CD14-positive monocyte (primary cell): ENCODE results near the gene PAM16. TPM values are rescaled to one million over a fixed set of nuclear protein-coding genes. Genes with fewer than 3 reads are reported as not detected.

ENCODE experiments used
- DNase-seq, 3 donors: peaks; one replicate each; pipeline ENCODE4 v3.0.0-alpha.2; 2011 to 2022
- H2AFZ ChIP-seq: 2 replicates; pipeline ENCODE4 v1.6.0; 2012; ENCODE audit warnings: mild to moderate bottlenecking, low read depth, low read length, inconsistent platforms; ENCODE audit not compliant: insufficient read depth, poor library complexity, severe bottlenecking
- H3K27ac ChIP-seq, 2 donors: 1 replicate in 1 of 2; 2 replicates in 1 of 2; pipeline ENCODE4 v1.5.1; 2012 to 2013; ENCODE audit warnings: low read length in 2 of 2, control low read depth in 1 of 2, inconsistent platforms in 1 of 2, low read depth in 1 of 2, mild to moderate bottlenecking in 1 of 2
- H3K27me3 ChIP-seq, 2 donors: one replicate each; pipeline versions ENCODE4 v1.6.0 to v1.6.1; 2011 to 2013; ENCODE audit warnings: low read length in 2 of 2; ENCODE audit not compliant: control insufficient read depth in 2 of 2, insufficient read depth in 2 of 2
- H3K36me3 ChIP-seq, 2 donors: replicated peaks in 1 of 2; 1 replicate in 1 of 2; 2 replicates in 1 of 2; pipeline versions ENCODE4 v1.5.1 to v1.6.1; 2012 to 2013; ENCODE audit warnings: low read length in 2 of 2, control low read depth in 1 of 2, inconsistent platforms in 1 of 2, mild to moderate bottlenecking in 1 of 2; ENCODE audit not compliant: insufficient read depth in 2 of 2, control insufficient read depth in 1 of 2
- H3K4me1 ChIP-seq, 2 donors: 1 replicate in 1 of 2; 2 replicates in 1 of 2; pipeline versions ENCODE4 v1.5.1 to v1.6.1; 2012 to 2013; ENCODE audit warnings: low read length in 2 of 2, control low read depth in 1 of 2, inconsistent platforms in 1 of 2, mild to moderate bottlenecking in 1 of 2, moderate library complexity in 1 of 2; ENCODE audit not compliant: insufficient read depth in 2 of 2, control insufficient read depth in 1 of 2
- H3K4me2 ChIP-seq: replicated peaks from 2 replicates; pipeline ENCODE3; 2012; ENCODE audit warnings: low read length, moderate library complexity, mild to moderate bottlenecking; ENCODE audit not compliant: poor library complexity, severe bottlenecking; ENCODE audit errors: extremely low read depth
- H3K4me3 ChIP-seq, 3 experiments: fragments of 200-600 bp in 1 of 3; sonication (generic) in 1 of 3; replicated peaks in 1 of 3; 1 replicate in 2 of 3; 2 replicates in 1 of 3; pipeline ENCODE4 v1.5.1; 2011 to 2013; ENCODE audit warnings: low read length in 3 of 3, mild to moderate bottlenecking in 3 of 3, control low read depth in 2 of 3, low read depth in 2 of 3, inconsistent platforms in 1 of 3, moderate library complexity in 1 of 3
- H3K79me2 ChIP-seq: 2 replicates; pipeline ENCODE4 v1.6.0; 2012; ENCODE audit warnings: mild to moderate bottlenecking, control low read depth, inconsistent platforms, low read length, moderate library complexity; ENCODE audit not compliant: insufficient read depth
- H3K9ac ChIP-seq: 2 replicates; pipeline ENCODE4 v1.6.0; 2017; ENCODE audit warnings: low read length, mild to moderate bottlenecking; ENCODE audit not compliant: insufficient read depth, poor library complexity, severe bottlenecking
- H3K9me3 ChIP-seq, 2 donors: replicated peaks in 1 of 2; 1 replicate in 1 of 2; 2 replicates in 1 of 2; pipeline versions ENCODE4 v1.5.1 to v1.6.1; 2012 to 2013; ENCODE audit warnings: low read length in 2 of 2, control low read depth in 1 of 2; ENCODE audit not compliant: control insufficient read depth in 1 of 2, insufficient read depth in 1 of 2
- H4K20me1 ChIP-seq: 2 replicates; pipeline ENCODE4 v1.6.0; 2012; ENCODE audit warnings: mild to moderate bottlenecking, low read length, control low read depth, moderate library complexity; ENCODE audit not compliant: insufficient read depth
- H3K27ac Mint-ChIP-seq, 7 donors: one replicate each; pipeline ENCODE4 v1.8.0; 2020; ENCODE audit warnings: mild to moderate bottlenecking in 7 of 7, mixed read lengths in 7 of 7, moderate library complexity in 6 of 7, inconsistent platforms in 2 of 7
- H3K27me3 Mint-ChIP-seq, 3 donors: one replicate each; pipeline ENCODE4 v1.8.0; 2021 to 2022; ENCODE audit warnings: low read depth in 3 of 3, mild to moderate bottlenecking in 3 of 3, mixed read lengths in 3 of 3, moderate library complexity in 3 of 3, inconsistent platforms in 1 of 3
- H3K36me3 Mint-ChIP-seq, 2 donors: one replicate each; pipeline ENCODE4 v1.8.0; 2020; ENCODE audit warnings: mixed read lengths in 2 of 2, inconsistent platforms in 1 of 2, mild to moderate bottlenecking in 1 of 2
- H3K4me1 Mint-ChIP-seq: one replicate; pipeline ENCODE4 v1.8.0; 2020; ENCODE audit warnings: mild to moderate bottlenecking, mixed read lengths
- H3K4me3 Mint-ChIP-seq, 2 donors: one replicate each; pipeline ENCODE4 v1.8.0; 2020; ENCODE audit warnings: mild to moderate bottlenecking in 2 of 2, mixed read lengths in 2 of 2, moderate library complexity in 1 of 2
- H3K9me3 Mint-ChIP-seq, 7 donors: one replicate each; pipeline ENCODE4 v1.8.0; 2020 to 2022; ENCODE audit warnings: mixed read lengths in 7 of 7, mild to moderate bottlenecking in 6 of 7, moderate library complexity in 6 of 7, inconsistent platforms in 2 of 7
- CTCF ChIP-seq: fragments of 200-600 bp; IDR thresholded peaks from one replicate; pipeline ENCODE4 v1.8.0; 2022; ENCODE audit warnings: antibody characterized with exemption, mild to moderate bottlenecking
- WGBS: methylation state at CpG from one replicate; pipeline ENCODE4 v1.1.5; 2013; ENCODE audit warnings: missing lambda C conversion rate; ENCODE audit not compliant: insufficient coverage; 5-methylcytosine and 5-hydroxymethylcytosine counted together
- intact Hi-C, 2 donors: fragments of 100-400 bp; cut with micrococcal nuclease; formaldehyde crosslinking; loops; one replicate each; pipeline versions ENCODE4 v1.15.0 to v1.15.1; 2023
- polyA plus RNA-seq, 3 donors: library from polyadenylated mRNA; depleted of rRNA in 1 of 3; unstranded in 2 of 3; stranded (reverse) in 1 of 3; fragments of 300-500 nt in 2 of 3; fragments of >200 nt in 1 of 3; fragmentation: Illumina TruSeq in 2 of 3; gene quantifications; 1 replicate in 2 of 3; 2 replicates in 1 of 3; pipeline ENCODE4 v1.2.3, GENCODE V29; 2012 to 2021

The PAM16 gene
- polyA plus RNA-seq, 3 donors, result 34.3 to 37.6 (median 34.7) TPM

GRCh38 chr16:4313563-4314531, 37.3 kb downstream of the PAM16 start:
- Histone ChIP-seq H3K27ac (no peak overlapping the region), H3K9ac (no peak overlapping the region), H3K4me2 (no peak overlapping the region), H3K4me1 (peaks cover 12 to 17% of the 10 kb centered on the region in 2 donors), H3K9me3 (peaks cover 0 to 8% of the 10 kb centered on the region in 2 donors), H3K4me3 (no peak overlapping the region), H3K36me3 (no peaks in the 10 kb centered on the region), H2AFZ (no peak overlapping the region), H3K27me3 (peaks cover 24 to 50% of the 10 kb centered on the region in 2 donors), H3K79me2 (no peaks in the 10 kb centered on the region), H4K20me1 (no peaks in the 10 kb centered on the region)
- DNase-seq, result peak; percentile 25 to 44 (median 33)
- intact Hi-C loops, result no loop called here
- Mint-ChIP-seq H3K36me3 (peaks cover 6 to 10% of the 10 kb centered on the region in 2 donors), H3K4me3 (peak overlapping the region; percentile 45 to 91), H3K27me3 (peaks cover 38 to 69% (median 43%) of the 10 kb centered on the region in 3 donors), H3K4me1 (peaks cover 17% of the 10 kb centered on the region), H3K27ac (no peak overlapping the region), H3K9me3 (peaks cover 0 to 10% (median 3%) of the 10 kb centered on the region in 7 donors)
- WGBS, result 12% methylated on average over 32 of the region's 43 CpGs
- peak; percentile 82 for TF ChIP-seq CTCF

GRCh38 chr16:4309833-4310266, 41.3 kb downstream of the PAM16 start:
- WGBS, result 33% methylated on average over 11 of the region's 11 CpGs
- Histone ChIP-seq H3K4me3 (no peak overlapping the region), H3K79me2 (peaks cover 8% of the 10 kb centered on the region), H4K20me1 (peaks cover 4% of the 10 kb centered on the region), H2AFZ (no peak overlapping the region), H3K4me1 (peaks cover 18 to 25% of the 10 kb centered on the region in 2 donors), H3K9me3 (peaks cover 0 to 8% of the 10 kb centered on the region in 2 donors), H3K4me2 (no peak overlapping the region), H3K27me3 (peaks cover 16 to 28% of the 10 kb centered on the region in 2 donors), H3K27ac (no peak overlapping the region), H3K9ac (no peak overlapping the region), H3K36me3 (peaks cover 2 to 4% of the 10 kb centered on the region in 2 donors)
- Mint-ChIP-seq H3K4me3 (no peak overlapping the region), H3K9me3 (peaks cover 0 to 11% (median 3%) of the 10 kb centered on the region in 7 donors), H3K27ac (no peak overlapping the region), H3K27me3 (peaks cover 29 to 42% (median 29%) of the 10 kb centered on the region in 3 donors), H3K4me1 (peaks cover 32% of the 10 kb centered on the region), H3K36me3 (peaks cover 13 to 16% of the 10 kb centered on the region in 2 donors)
- TF ChIP-seq CTCF, result peak; percentile 78
- peak; percentile 50 to 64 (median 52) for DNase-seq
- intact Hi-C loops, result loop anchor here (5.0 kb wide), 2 partner anchors 38 to 58 kb away; partner anchors contain the start of gene TFAP4 (in 2 of the 2)
